ENCODE measurements around the gene L3HYPDH. TPM values are rescaled to one million over a fixed set of nuclear protein-coding genes. Genes with fewer than 3 reads are reported as not detected.
"Not testable (repeated sequence)": the region's sequence is repeated elsewhere in the genome, so short reads cannot be mapped to it uniquely, and the experiment has no call there.

The L3HYPDH gene
- total RNA-seq, 1 experiment from 2014 or later, result 28.1 TPM

DNA sequence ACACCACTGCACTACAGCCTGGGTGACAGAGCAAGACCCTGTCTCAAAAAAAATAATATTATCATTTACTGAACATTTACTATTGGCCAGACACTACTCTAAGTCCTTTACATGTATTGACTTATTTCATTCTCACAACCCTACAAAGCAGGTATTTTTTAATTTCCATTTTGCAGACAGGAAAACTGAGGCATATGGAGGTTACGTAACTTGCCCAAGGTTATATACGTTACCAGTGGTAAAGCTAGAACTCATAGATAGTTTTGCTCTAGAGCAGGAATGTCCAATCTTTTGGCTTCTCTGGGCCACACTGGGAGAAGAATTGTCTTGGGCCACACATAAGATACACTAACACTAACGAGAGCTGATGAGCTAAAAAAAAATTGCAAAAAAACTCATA, 5.7 kb downstream of the L3HYPDH start:
- no peak for DNase-seq (ENCODE audit: low spot score)

DNA sequence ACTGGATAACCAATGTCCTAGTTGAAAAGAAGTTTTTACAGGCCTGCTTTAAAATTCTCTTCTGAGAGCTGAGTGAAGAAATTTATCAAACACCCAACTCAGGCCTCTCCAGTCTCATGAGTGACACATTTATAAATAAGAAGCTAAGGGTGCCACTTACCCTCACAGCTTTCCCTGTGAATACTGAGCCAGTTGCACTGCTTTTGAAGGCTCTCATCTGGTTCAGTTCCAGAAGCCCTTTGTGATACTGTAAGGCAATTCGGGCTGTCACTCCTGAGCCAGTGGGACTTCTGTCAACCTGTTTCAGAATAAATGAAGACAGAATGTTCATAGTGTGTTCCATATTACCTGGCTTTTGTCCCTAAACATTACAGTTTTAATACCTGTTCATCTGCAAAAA, 8.5 kb downstream of the L3HYPDH start:
- DNase-seq (ENCODE audit: low spot score), result no peak

DNA sequence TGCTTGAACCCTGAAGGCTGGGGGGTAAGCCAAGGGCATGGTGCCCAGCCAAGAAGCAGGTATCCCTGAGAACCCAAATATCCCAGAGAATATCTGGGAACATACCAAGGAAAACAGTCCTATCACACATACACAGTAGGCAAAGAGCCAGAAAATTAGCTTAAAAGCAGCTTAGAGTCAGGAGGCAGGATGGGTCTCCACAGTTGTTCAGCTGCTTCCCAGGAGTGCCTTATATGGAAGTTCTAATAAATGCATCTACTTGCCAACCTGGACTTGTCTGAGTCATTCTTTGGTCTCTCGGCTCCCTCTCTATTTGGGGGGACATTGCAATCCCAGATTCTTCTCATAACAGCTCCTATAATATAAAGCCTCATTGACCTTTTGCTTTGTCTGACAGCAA, 10.0 kb downstream of the L3HYPDH start:
- DNase-seq (ENCODE audit: low spot score), result peak; percentile 14

GRCh38 chr14:59465316-59466135, 18.7 kb downstream of the L3HYPDH start, which contains the start of gene GPR135:
Gene GPR135, minus strand, starts transcription at chr14:59465380. Its CDS starts 154 bp downstream, at chr14:59465226.
- no peak for DNase-seq (ENCODE audit: low spot score)

GRCh38 chr14:59464486-59465315, 19.5 kb downstream of the L3HYPDH start:
- no peak for DNase-seq (ENCODE audit: low spot score)

DNA sequence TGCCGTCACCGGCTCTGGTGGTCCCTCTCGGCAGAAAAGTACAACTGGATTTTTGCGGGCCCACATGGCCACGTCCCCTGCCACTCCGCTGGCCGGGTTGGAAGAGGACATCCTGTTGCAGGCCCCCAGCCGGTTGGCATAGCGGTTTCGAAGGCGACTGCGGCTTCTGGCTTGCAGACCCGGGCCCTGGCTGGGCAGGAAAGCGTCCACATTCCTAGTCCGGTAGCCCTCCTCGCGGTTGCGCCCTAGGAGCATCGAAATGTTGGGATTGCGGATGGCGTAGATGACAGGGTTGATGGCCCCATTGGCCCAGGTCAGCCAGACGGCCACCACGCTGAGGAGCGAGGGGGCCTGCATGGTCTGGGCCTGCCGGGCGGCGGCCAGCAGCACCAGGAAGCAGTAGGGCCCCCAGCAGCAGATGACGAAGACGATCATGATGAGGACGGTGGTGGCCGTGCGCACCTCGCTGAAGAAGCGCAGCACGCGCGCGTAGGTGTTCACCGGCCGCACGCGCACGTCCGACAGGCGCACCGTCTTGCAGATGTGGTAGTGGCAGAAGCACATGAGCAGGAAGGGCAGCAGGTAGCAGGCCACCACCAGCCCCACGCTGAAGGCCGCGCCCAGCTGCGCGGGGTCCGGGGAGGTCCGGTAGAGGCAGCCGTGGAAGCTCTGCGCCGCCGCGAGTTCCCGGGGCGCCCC, 20.3 kb downstream of the L3HYPDH start:
- no peak for DNase-seq (ENCODE audit: low spot score)

GRCh38 chr14:59461891-59462290, 22.3 kb downstream of the L3HYPDH start:
- no peak for DNase-seq (ENCODE audit: low spot score)

- DNase-seq (ENCODE audit: low spot score), result no peak
Measured at GRCh38 chr14:59460378-59460777, 23.8 kb downstream of the L3HYPDH start.

- DNase-seq (ENCODE audit: low spot score), result no peak
Measured at GRCh38 chr14:59458486-59458885, 25.7 kb downstream of the L3HYPDH start.

DNA sequence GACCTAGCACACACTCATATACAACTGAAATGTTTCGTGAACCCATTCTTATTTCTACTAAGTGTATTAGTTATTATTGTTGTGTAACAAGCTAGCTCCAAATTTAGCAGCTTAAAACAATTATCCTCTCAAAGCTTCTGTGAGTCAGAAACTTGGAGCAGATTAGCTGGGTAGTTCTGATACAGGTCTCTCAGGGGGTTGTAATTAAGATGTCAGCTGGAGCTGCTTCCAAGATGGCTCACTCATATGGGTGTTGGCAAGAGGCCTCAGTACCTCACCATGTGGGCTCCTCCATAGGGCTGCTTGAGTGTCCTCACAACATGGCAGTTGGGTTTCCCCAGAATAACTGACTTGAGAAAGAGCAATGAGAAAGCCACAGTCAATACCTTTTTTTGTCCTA, 28.8 kb downstream of the L3HYPDH start:
- DNase-seq (ENCODE audit: low spot score), result peak; percentile 22

- peak; percentile 79 for DNase-seq (ENCODE audit: low spot score)
Measured at GRCh38 chr14:59454139-59454538, 30.1 kb downstream of the L3HYPDH start.

GRCh38 chr14:59451849-59452248, 32.4 kb downstream of the L3HYPDH start:
- DNase-seq (ENCODE audit: low spot score), result no peak

DNA sequence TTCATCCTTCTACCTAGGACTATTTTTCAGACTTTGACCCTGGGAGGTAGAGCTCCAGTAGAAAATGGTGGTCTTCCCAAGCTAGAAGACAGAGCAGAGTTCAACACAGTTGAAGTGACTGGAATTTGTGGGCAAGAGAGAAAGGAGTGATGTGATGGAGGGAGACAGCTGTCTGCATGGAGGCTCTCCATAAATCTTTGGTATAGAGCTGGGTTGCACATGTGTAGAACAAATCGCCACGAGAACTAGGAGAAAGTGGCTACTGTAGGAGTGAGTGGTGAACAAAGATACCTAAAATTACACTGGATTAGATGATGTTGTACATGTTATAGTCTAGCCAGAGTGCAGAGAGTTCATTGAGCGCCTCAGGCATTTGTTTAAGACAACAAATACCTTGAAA, 33.5 kb downstream of the L3HYPDH start:
- DNase-seq (ENCODE audit: low spot score), result no peak

GRCh38 chr14:59448673-59449072, 35.5 kb downstream of the L3HYPDH start:
- not testable (repeated sequence) for DNase-seq (ENCODE audit: low spot score)

DNA sequence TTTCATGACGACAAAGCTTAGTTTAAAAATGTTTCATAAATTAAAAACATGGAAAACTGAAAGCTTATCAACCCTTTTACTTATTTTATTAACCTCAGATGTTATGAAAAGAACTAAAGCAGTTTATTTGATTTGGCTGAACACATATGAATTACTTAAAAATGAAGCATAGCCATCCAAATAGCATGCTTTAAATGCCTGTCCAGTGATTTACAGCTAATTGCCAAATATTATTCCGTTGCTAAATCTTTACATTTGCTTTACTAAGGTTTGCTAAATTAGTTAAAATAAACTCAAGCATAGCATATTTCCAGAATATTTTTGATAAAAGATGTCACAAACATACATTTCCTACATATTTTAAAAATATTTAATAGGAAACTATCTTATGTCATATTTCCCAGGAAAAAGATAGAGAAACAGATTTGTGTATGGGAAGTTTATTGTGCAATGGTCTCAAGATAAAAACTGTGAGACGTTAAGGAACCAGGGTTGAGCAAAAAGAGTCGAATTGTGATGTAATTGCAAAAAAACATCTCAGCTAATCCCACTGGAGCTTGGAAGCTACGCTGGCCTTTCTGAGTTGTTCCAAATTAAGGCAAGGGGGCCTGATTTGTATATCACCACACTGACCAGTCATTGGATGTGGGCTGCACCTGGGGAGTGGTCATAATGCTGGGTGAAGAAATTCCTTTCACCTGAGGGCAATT, 44.8 kb downstream of the L3HYPDH start:
- no peak for DNase-seq (ENCODE audit: low spot score)

DNA sequence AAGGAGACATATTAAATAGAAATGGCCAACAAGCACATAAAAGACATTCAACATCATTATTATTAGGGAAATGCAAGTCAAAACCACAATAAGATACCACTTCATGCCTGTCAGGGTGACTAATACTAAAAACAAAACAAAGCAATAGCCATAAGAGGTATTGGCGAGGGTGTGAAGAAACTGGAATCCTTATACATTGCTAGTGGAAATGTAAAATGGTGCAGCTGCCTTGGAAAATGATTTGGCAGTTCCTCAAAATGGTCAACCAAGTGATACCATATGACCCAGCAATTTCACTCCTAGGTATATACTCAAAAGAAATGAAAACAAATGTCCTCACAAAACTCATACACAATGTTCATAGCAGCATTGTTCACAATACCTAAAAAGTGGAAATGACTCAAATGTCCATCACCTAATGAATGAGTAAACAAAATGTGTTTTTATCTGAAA, 46.0 kb downstream of the L3HYPDH start:
- DNase-seq (ENCODE audit: low spot score), result peak; percentile 46

DNA sequence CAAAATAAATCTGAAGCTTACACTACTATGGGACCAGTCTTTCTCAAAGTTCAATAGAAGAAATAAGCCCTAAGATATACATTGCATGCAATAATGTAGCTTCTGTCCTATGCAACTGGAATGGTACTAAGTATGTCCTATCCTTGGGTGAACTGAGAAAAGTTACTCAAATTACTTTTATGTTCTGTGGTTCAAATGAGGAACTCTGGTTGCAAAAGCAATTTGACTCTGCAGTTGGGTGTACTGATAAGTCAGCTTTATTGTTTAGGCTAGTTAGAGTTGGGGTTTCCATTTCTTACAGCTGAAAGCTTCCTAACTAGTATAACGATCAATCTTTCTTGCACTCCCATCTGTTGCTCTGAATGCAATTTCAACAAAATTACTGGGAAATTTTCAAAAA, 48.2 kb downstream of the L3HYPDH start:
- no peak for DNase-seq (ENCODE audit: low spot score)

DNA sequence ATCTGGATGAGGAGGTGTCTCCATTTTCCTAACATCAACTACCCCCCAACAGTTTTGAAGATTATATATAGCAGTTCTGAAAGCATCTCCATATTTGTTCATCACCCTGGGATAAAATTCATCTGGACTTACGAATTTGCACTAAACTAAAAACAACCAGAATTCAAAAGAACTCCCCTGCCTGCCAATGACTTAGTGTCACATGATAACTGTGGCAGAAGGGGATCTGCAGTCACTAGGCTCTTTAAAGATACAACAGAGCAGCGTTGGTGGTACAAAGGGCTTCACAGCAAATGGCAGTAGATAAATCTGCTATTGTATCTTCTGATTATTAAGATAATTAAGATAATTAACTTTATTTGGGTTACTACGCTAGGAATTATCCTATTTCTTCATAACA, 49.1 kb downstream of the L3HYPDH start:
- no peak for DNase-seq (ENCODE audit: low spot score)

GRCh38 chr14:59429790-59430189, 54.4 kb downstream of the L3HYPDH start:
- no peak for DNase-seq (ENCODE audit: low spot score)

DNA sequence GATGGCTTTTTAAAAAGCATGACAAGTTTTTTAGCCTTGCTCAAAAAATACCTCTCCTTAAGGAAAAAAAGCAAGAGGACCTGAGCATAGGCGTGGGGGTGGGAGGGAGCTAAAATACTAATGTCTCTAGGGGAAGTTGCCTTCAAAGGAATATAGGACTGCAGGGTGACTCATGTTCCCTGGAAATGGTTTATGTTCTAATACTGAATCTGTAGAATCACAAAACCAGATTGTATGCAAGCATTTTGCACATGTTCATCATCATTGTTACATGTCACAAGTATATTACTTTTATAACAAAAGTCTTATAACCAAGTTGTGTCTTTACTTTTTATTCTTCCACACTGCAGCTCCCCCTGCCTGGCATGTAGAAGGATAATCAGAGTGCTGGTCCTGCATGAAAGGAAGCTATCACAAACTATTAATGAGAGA, 55.6 kb downstream of the L3HYPDH start:
- no peak for DNase-seq (ENCODE audit: low spot score)
